ENCODE data around the gene SPATS2L.

Gene SPATS2L

DNA sequence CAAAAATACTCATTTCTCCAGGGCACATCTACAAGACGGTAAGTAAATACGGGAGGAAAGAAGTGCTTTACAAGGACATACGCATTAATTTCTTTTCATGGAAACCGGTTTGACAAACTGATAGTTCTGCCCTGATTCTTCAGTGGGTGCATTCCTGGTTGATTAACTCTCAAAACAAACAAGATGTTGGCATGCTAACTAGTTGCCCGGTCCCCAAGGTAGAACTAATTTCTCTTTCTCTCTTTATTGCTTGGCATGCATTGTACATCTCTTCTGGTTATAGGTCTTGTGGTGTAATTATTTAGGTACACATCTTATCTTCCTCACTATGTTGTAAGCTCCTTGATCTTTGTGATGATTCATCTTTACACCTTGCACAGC lies 46.9 kb upstream of the SPATS2L start:
- Histone ChIP-seq H2AFZ (ENCODE audit: low read depth, low read length, severe bottlenecking) (no peak overlapping the region), H3K36me3 (ENCODE audit: low read length) (no peaks in the 10 kb centered on the region), H3K27me3 (ENCODE audit: low read length) (no peaks in the 10 kb centered on the region), H4K20me1 (ENCODE audit: low read depth, low read length) (no peaks in the 10 kb centered on the region), H3K4me3 (ENCODE audit: insufficient read depth, low read length, poor library complexity, severe bottlenecking) (no peak overlapping the region), H3K9me2 (replicated peaks; ENCODE audit: insufficient read depth, low read length) (no peaks in the 10 kb centered on the region), H3K79me2 (ENCODE audit: insufficient read depth, low read length) (no peaks in the 10 kb centered on the region), H3K4me2 (ENCODE audit: low read depth, low read length, poor library complexity, severe bottlenecking) (no peak overlapping the region), H3F3A (ENCODE audit: insufficient read depth) (no peaks in the 10 kb centered on the region), H3K27ac (ENCODE audit: low read depth, low read length) (no peak overlapping the region), H3K9me3 (ENCODE audit: insufficient read depth, low read length) (no peaks in the 10 kb centered on the region), H3K9ac (ENCODE audit: low read length) (no peak overlapping the region)
- no peak for TF ChIP-seq EZH2phosphoT487 (conservative IDR thresholded peaks at IDR 0.05; ENCODE audit: low read length)

DNA sequence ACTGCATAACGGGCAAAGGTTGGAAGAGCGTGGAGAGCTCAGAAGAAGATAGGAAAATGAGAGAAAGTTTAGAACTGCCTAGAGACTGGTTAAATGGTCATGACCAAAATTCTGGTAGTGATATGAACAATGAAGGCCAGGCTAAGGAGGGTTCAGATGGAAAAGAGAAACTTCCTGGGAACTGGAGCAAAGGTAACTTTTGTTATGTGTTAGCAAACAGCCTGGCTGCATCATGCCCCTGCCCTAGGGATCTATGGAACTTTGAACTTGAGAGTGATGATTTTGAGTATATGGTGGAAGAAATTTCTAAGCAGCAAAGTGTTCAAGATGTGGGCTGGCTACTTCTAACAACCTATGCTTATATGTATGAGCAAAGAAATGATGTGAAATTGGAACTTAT lies 44.4 kb upstream of the SPATS2L start:
- Histone ChIP-seq H3K27ac (ENCODE audit: low read depth, low read length) (no peak overlapping the region), H2AFZ (ENCODE audit: low read depth, low read length, severe bottlenecking) (no peak overlapping the region), H3K27me3 (ENCODE audit: low read length) (no peaks in the 10 kb centered on the region), H3K79me2 (ENCODE audit: insufficient read depth, low read length) (no peaks in the 10 kb centered on the region), H3K4me3 (ENCODE audit: insufficient read depth, low read length, poor library complexity, severe bottlenecking) (no peak overlapping the region), H3K9ac (ENCODE audit: low read length) (no peak overlapping the region), H3K4me2 (ENCODE audit: low read depth, low read length, poor library complexity, severe bottlenecking) (no peak overlapping the region), H3K9me3 (ENCODE audit: insufficient read depth, low read length) (no peaks in the 10 kb centered on the region), H3F3A (ENCODE audit: insufficient read depth) (no peaks in the 10 kb centered on the region), H4K20me1 (ENCODE audit: low read depth, low read length) (no peaks in the 10 kb centered on the region), H3K36me3 (ENCODE audit: low read length) (no peaks in the 10 kb centered on the region), H3K9me2 (replicated peaks; ENCODE audit: insufficient read depth, low read length) (no peaks in the 10 kb centered on the region)
- TF ChIP-seq EZH2phosphoT487 (conservative IDR thresholded peaks at IDR 0.05; ENCODE audit: low read length), result no peak
- TF ChIP-seq, protein P1, sequence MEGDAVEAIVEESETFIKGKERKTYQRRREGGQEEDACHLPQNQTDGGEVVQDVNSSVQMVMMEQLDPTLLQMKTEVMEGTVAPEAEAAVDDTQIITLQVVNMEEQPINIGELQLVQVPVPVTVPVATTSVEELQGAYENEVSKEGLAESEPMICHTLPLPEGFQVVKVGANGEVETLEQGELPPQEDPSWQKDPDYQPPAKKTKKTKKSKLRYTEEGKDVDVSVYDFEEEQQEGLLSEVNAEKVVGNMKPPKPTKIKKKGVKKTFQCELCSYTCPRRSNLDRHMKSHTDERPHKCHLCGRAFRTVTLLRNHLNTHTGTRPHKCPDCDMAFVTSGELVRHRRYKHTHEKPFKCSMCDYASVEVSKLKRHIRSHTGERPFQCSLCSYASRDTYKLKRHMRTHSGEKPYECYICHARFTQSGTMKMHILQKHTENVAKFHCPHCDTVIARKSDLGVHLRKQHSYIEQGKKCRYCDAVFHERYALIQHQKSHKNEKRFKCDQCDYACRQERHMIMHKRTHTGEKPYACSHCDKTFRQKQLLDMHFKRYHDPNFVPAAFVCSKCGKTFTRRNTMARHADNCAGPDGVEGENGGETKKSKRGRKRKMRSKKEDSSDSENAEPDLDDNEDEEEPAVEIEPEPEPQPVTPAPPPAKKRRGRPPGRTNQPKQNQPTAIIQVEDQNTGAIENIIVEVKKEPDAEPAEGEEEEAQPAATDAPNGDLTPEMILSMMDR (IDR thresholded peaks at IDR 0.05; ENCODE audit: insufficient read depth, low read length, poor library complexity, severe bottlenecking), result no peak

- Histone ChIP-seq H3F3A (ENCODE audit: insufficient read depth) (no peaks in the 10 kb centered on the region), H4K20me1 (ENCODE audit: low read depth, low read length) (no peaks in the 10 kb centered on the region), H3K27ac (ENCODE audit: low read depth, low read length) (no peak overlapping the region), H3K36me3 (ENCODE audit: low read length) (no peaks in the 10 kb centered on the region), H3K27me3 (ENCODE audit: low read length) (no peaks in the 10 kb centered on the region), H3K4me2 (ENCODE audit: low read depth, low read length, poor library complexity, severe bottlenecking) (no peak overlapping the region), H3K4me3 (ENCODE audit: insufficient read depth, low read length, poor library complexity, severe bottlenecking) (no peak overlapping the region), H3K79me2 (ENCODE audit: insufficient read depth, low read length) (no peaks in the 10 kb centered on the region), H3K9ac (ENCODE audit: low read length) (no peak overlapping the region), H3K9me3 (ENCODE audit: insufficient read depth, low read length) (no peaks in the 10 kb centered on the region), H2AFZ (ENCODE audit: low read depth, low read length, severe bottlenecking) (no peak overlapping the region), H3K9me2 (replicated peaks; ENCODE audit: insufficient read depth, low read length) (no peaks in the 10 kb centered on the region)
- TF ChIP-seq EZH2phosphoT487 (conservative IDR thresholded peaks at IDR 0.05; ENCODE audit: low read length), result no peak
- TF ChIP-seq, protein P1 (IDR thresholded peaks at IDR 0.05; ENCODE audit: insufficient read depth, low read length, poor library complexity, severe bottlenecking), result no peak
These were observed 43.2 kb upstream of the SPATS2L start for GRCh38 chr2:200263279-200263678.

- H4K20me1 ChIP-seq (ENCODE audit: low read depth, low read length), result no peaks in the 10 kb centered on the region
- no peak overlapping the region for H3K4me2 ChIP-seq (ENCODE audit: low read depth, low read length, poor library complexity, severe bottlenecking)
- H3K9me3 ChIP-seq (ENCODE audit: insufficient read depth, low read length), result no peaks in the 10 kb centered on the region
- H2AFZ ChIP-seq (ENCODE audit: low read depth, low read length, severe bottlenecking), result no peak overlapping the region
- H3K9ac ChIP-seq (ENCODE audit: low read length), result no peak overlapping the region
- no peaks in the 10 kb centered on the region for H3K9me2 ChIP-seq (replicated peaks; ENCODE audit: insufficient read depth, low read length)
- no peaks in the 10 kb centered on the region for H3K36me3 ChIP-seq (ENCODE audit: low read length)
- H3K79me2 ChIP-seq (ENCODE audit: insufficient read depth, low read length), result no peaks in the 10 kb centered on the region
- H3F3A ChIP-seq (ENCODE audit: insufficient read depth), result no peaks in the 10 kb centered on the region
- H3K4me3 ChIP-seq (ENCODE audit: insufficient read depth, low read length, poor library complexity, severe bottlenecking), result no peak overlapping the region
- TF ChIP-seq EZH2phosphoT487 (conservative IDR thresholded peaks at IDR 0.05; ENCODE audit: low read length), result no peak
- TF ChIP-seq, protein P1 (IDR thresholded peaks at IDR 0.05; ENCODE audit: insufficient read depth, low read length, poor library complexity, severe bottlenecking), result no peak
- no peaks in the 10 kb centered on the region for H3K27me3 ChIP-seq (ENCODE audit: low read length)
- no peak overlapping the region for H3K27ac ChIP-seq (ENCODE audit: low read depth, low read length)
These were observed 41.9 kb upstream of the SPATS2L start for GRCh38 chr2:200264631-200265030.
